ENCODE results near the gene KRI1.

Gene KRI1

DNA sequence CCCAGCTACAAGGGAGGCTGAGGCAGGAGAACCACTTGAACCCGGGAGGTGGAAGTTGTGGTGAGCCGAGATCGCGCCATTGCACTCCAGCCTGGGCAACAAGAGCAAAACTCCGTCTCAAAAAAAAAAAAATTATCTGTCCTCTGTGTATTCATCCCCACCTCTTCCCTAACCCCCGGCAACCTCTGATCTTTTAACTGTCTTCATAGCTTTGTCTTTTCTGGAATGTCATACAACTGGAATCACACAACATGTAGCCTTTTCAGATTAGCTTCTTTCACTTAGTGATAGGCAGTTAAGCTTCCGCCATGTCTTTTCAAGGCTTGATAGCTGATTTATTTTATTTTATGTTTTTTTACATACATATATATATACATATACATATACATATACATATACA, 40.2 kb downstream of the KRI1 start:
- DNase-seq (ENCODE audit: low read depth, low spot score): no peak
- no peak overlapping the region for H3K4me3 ChIP-seq (ENCODE audit: low read depth, low read length)
- ChIA-PET CTCF (interaction anchor here (1.3 kb wide), 1 partner anchor 20 kb away, joined by 3 read pairs; no protein-coding TSS in a partner anchor), POLR2A (interaction anchor here (0.6 kb wide), 1 partner anchor 32 kb away, joined by 3 read pairs; no protein-coding TSS in a partner anchor)
- TF ChIP-seq, protein P1, sequence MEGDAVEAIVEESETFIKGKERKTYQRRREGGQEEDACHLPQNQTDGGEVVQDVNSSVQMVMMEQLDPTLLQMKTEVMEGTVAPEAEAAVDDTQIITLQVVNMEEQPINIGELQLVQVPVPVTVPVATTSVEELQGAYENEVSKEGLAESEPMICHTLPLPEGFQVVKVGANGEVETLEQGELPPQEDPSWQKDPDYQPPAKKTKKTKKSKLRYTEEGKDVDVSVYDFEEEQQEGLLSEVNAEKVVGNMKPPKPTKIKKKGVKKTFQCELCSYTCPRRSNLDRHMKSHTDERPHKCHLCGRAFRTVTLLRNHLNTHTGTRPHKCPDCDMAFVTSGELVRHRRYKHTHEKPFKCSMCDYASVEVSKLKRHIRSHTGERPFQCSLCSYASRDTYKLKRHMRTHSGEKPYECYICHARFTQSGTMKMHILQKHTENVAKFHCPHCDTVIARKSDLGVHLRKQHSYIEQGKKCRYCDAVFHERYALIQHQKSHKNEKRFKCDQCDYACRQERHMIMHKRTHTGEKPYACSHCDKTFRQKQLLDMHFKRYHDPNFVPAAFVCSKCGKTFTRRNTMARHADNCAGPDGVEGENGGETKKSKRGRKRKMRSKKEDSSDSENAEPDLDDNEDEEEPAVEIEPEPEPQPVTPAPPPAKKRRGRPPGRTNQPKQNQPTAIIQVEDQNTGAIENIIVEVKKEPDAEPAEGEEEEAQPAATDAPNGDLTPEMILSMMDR (IDR thresholded peaks at IDR 0.05; ENCODE audit: insufficient read depth, low read length, missing control alignments): no peak

DNA sequence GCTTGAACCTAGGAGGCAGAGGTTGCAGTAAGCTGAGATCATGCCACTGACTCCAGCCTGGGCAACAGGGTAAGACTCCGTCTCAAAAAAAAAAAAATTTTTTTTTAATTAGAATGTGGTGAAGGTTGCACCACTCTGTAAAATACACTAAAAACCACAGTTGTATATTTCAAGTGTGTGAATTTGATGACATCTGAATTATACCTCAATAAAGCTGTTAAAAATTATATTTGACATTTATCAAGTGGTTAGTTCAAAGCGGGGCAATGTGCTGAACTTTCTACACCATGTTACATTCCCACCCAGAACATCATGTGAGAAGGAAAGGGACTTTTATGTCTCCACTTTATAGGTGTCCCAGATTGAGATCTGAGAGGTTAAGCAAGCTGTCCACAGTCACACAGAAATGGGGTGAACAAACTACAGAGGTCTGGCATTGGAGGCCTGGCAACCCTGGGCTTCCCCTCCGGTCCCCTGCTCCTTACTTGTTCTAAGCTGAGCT, 42.6 kb downstream of the KRI1 start:
- DNase-seq (ENCODE audit: low read depth, low spot score): no peak
- H3K4me3 ChIP-seq (ENCODE audit: low read depth, low read length): no peak overlapping the region
- TF ChIP-seq, protein P1 (IDR thresholded peaks at IDR 0.05; ENCODE audit: insufficient read depth, low read length, missing control alignments): no peak
- POLR2A ChIA-PET: no interaction called here
- CTCF ChIA-PET: interaction anchor here (1.2 to 2.6 kb wide), 6 partner anchors 12 to 107 kb away, joined by 3 to 10 read pairs (median 4); no protein-coding TSS in a partner anchor

DNA sequence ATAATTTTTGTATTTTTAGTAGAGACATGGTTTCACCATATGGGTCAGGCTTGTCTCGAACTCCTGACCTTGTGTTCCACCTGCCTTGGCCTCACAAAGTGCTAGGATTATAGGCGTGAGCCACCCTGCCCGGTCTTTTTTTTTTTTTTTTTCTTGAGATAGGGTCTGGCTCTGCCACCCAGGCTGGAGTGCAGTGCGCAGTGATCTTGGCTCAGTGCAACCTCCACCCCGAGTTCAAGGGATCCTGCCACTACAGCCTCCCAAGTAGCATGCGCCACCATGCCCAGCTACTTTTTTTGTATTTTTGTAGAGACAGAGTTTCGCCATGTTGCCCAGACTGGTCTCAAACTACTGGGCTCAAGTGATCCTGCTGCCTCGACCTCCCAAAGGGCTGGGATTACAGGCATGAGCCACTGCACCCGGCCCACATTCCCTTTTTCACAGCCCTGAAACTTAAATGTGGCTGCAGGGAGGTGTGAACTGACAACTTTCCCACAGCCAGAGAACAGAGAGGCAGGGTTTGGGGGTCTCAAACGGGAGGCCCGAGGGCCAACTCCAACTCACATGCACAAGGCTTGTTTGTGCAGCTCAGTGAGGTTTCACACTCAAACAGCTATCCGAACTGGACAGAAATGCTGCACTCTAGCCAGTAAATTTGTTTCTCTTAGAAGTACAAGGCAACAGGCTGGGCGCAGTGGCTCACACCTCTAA, 44.2 kb downstream of the KRI1 start:
- TF ChIP-seq, protein P1 (IDR thresholded peaks at IDR 0.05; ENCODE audit: insufficient read depth, low read length, missing control alignments): no peak
- H3K4me3 ChIP-seq (ENCODE audit: low read depth, low read length): no peak overlapping the region
- no peak for DNase-seq (ENCODE audit: low read depth, low spot score)
- ChIA-PET POLR2A (no interaction called here), CTCF (interaction anchor here (0.9 to 2.6 kb wide), 4 partner anchors 11 to 105 kb away, joined by 3 to 10 read pairs (median 4); no protein-coding TSS in a partner anchor)

DNA sequence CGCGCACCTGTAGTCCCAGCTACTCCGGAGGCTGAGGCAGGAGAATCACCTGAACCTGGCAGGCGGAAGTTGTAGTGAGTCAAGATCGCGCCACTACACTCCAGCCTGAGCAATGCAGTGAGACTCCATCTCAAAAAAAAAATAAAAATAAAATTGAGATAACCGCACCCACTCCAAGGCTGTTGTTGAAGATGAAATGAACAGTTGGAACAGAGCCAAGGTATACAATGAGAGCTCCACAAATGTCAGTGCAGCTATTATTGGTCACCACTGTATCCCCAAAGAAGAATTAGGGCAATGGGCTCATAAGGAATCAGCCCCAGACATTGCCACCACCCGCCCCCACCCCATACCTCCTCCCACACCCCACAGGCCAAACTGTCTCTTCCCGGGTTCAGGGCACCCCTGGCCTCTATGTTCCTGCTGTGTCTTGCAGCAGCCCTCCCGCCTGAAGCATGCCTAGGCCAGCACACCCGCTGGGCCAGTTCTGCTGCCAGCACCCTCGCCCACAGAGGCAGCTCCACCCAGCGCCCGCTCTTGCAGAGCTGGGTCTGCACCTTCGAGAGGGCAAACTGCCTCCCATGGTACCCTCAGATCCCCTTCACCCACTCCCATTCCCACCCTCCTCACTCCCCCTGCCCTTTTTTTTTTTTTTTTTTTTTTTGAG, 45.0 kb downstream of the KRI1 start:
- POLR2A ChIA-PET: no interaction called here
- CTCF ChIA-PET: interaction anchor here (0.7 to 1.3 kb wide), 2 partner anchors 12 to 15 kb away, joined by 3 to 8 read pairs; no protein-coding TSS in a partner anchor
- DNase-seq (ENCODE audit: low read depth, low spot score): no peak
- TF ChIP-seq, protein P1 (IDR thresholded peaks at IDR 0.05; ENCODE audit: insufficient read depth, low read length, missing control alignments): no peak
- H3K4me3 ChIP-seq (ENCODE audit: low read depth, low read length): no peak overlapping the region

DNA sequence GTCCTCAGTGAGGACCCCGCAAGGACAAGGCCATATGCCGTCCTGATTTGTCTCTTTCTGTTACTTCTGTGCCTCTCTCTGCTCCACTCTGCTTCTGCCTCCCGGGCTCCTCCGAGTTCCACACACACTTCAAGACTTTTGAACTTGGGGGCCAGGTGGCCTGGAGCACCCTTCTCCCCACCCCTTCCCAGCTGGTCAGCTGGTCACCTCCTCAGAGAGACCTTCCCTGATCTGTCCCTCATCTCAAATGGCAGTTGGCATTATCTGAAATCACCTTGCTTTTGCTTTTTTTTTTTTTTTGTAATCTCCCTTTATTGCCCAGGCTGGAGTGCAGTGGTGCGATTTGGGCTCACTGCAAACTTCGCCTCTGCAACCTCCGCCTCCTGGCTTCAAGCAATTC, 46.4 kb downstream of the KRI1 start:
- TF ChIP-seq, protein P1 (IDR thresholded peaks at IDR 0.05; ENCODE audit: insufficient read depth, low read length, missing control alignments): no peak
- H3K4me3 ChIP-seq (ENCODE audit: low read depth, low read length): no peak overlapping the region
- POLR2A ChIA-PET: no interaction called here
- CTCF ChIA-PET: interaction anchor here (0.7 to 1.3 kb wide), 4 partner anchors 8 to 39 kb away, joined by 3 to 8 read pairs (median 3); no protein-coding TSS in a partner anchor
- no peak for DNase-seq (ENCODE audit: low read depth, low spot score)

All from AG04449 (cell line).